ENCODE data around the gene DDOST.

DDOST gene

DNA sequence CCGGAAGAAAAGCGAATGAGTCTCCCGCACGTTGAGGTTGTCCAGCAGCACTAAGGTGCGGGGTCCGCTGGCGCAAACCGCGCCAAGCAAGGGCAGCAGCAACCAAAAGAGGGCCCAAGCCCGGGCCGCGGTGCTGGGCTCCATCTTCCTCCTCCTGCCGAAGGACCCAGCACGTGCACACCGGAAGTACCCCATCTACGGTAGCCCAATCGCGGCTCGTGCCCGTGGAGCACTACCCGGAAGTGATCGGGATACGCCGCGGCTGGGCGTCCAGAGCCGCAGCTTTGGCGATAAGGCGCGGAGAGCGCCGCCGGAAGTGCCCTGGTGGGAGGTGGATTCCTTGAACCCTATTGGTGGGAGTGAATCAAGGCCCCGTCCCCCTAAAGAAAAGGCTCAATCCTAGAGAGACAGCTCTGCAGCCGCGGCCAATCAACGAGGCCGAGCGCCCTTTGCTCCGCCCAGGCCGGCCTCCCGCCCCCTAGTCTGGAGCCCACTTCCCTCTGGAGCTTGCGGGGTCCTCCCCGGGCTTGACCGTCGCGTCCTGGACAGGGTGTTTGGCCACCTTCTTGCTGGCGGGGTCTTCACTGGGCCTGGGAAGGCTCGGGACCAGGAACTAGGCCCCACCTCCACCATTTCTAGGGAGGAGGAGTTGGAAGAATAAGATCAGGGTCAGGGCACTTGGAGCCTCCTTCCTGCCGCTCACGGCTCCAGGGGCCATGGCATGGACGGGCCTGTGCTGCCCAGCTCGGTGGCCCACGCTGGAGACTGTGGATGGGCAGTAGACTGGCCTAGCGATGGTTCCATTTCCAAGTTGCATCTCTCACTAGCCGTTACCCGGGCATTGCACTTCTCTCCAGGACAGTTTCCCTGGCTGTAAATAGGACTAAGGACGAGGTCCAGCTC lies at the start of gene DDOST:
Gene DDOST (minus strand): TSS at position 163 of the 903 bp plus-strand sequence. CDS start 19 bp downstream, at position 144.
- peak; percentile 89 to 92 for DNase-seq

DNA sequence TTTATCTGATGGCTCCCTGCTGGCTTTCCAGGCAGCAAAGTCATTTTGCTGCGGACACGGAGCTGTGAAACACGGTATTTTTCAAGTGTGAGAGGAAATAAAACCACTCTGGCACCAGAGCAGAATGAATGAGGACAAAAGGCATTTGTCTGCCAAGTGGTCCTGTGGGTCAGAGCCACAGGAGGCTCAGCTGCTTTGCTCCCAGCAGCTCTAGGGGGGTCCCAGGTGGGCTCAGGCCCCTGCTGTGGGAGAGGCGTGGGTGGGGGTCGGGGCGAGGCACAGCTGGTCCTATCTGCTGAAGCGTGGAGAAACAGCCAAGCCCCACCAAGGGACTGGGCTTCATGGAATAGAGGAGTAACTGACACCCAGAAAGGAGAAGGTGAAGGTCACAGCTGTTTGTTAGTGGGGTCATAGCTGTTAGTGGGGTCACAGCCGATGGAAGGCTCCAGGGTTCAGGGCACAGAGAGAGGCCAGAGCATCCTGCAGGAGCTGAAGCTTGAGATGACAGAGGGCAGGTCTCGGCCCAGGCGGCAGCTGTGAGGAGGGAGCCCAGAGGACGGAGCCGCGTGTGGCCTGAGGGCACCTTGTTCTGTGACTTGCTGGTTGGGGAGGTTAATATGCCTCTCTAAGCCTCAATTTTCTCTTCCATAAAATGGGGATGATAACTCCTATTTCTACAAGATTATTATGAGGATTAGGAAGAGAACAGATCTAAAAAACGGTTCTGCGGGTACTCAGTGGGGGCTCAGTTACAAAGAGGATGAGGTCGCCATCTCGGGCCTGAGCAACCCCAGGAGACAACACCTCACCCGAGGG lies 49.5 kb upstream of the DDOST start:
- no peak for DNase-seq

DNA sequence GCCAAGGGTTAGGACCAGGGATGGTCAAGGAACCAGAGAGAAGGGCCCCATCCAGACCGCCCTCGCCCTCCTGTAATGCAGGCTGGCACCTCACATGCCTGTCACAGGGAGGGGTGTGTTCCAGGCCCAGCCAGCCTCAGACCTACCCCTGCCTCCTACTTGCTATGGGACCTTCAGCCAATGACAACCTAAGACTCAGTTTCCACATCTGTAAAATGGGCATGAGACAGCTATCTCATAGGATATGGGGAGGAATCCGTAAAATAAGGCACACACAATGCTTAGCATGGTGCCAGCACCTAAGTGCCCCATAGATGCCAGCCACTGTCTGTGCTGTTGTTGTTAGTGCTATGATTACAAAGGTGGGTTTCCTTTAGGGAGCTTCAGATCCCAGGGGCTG lies 48.7 kb upstream of the DDOST start:
- DNase-seq = no peak

GRCh38 chr1:20708891-20709290 lies 47.7 kb upstream of the DDOST start:
- no peak for DNase-seq

DNA sequence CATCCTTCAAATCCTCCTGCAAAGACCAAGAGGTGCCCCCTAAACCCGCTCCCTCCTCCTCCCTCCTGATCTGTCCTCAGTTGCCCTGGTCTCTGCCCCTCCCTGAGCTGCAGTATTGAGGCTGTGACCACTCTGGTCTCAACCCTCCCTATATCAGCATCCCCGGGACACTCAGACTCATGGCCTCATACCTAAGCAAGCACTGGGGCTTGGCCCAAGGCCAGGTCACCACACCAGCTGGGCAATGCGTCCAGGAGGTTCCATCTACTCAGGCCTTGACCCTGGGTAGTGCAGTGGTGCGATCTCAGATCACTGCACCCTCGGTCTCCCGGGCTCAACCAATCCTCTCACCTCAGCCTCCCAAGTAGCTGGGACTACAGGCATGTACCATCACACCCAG lies 46.9 kb upstream of the DDOST start:
- DNase-seq = no peak

DNA sequence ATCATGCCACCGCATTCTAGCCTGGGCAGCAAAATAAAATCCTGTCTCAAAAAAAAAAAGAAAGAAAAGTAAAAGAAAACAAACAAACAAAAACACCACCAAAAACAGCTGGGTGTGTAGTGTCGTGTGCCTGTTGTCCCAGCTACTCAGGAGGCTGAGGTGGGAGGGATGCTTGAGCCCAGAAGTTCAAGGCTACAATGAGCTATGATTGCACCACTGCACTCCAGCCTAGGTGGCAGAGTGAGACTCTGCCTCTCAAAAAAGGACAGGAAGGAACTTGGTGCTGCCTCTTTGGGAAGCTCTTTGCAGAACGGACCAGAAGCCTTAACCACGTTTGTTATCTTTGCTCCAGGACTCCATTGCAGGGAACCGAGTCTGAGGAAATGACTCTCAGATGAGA lies 45.7 kb upstream of the DDOST start:
- DNase-seq = no peak

GRCh38 chr1:20705203-20705755 lies 44.1 kb upstream of the DDOST start:
- DNase-seq = no peak

DNA sequence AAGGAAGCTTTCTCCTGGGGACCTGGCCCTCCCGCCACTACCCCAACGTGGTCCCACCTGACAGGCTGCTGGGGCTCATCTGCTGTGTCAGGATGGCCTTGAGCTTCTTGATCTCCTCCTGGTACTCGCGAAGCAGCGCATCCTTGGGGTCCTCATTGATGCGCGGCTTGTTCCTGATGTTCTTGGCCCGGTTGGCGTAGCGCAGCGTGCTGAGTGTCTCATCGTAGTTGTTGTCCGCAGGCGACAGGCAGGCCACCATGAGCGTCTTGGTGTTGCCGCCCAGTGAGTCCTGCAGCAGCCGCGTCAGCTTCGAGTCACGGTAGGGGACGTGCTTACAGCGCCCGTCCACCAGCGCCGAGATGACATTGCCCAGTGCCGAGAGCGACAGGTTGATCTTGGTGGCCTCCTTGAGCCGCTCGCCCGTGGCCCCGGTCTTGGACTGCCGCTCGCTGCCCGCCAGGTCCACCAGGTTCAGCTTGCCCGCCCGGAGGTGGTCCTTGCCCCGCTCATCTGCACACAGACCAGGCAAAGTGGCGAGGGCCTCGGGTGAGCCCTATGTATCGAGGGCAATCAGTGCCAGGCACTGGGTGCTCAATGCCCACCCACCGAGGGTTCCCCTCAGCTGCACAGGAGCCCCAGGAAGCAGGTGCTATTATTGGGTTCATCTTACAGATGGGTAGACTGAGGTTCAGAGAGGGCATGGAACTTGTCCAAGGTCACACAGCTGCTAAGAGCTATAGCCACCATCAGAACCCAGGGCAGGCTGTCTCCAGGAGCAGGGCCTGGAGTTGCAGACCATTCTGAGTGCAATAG lies 43.4 kb upstream of the DDOST start:
- DNase-seq = no peak

GRCh38 chr1:20703124-20703756 lies 42.1 kb upstream of the DDOST start:
- DNase-seq = no peak

DNA sequence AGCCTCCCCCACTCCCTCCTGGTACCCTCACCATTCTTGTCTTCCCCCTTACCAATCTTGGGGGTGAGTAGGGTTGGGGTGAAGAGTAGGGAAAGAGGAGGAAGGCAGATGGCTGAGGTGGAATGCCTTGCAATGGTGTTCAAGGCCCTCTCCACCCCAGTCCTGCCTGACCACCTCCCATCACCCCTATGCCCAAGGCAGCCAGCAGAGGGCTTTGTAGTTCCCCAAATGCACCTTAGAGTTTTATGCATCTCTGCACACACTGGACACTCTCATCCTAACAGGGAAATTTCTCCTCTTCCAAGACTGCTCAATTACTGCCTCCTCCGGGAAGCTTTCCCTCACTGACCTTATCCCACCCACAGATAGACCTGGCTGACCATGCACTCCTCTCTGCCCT lies 41.2 kb upstream of the DDOST start:
- DNase-seq = no peak

- DNase-seq = no peak
Measured at GRCh38 chr1:20701847-20702246, 40.7 kb upstream of the DDOST start.

DNA sequence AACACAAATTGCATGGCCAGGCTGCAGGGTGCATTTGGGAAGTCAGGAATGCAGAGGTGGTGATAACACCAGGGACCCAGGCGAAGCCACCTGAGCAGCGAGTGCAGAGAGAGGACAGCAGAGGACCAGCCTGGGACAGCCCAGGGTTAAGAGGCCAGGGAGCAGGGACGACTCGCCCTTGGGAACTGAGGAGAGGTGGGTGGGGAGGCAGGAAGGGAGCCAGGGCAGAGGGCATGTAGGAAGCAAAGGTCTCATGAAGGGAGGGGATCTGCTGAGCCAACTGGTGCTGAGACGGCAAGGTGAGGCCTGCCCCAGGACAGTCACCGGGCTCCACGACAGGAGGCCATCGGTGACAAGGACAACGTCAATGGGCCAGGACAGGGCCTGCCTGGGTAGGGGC lies 40.3 kb upstream of the DDOST start:
- DNase-seq = no peak

GRCh38 chr1:20700636-20701215 lies 39.6 kb upstream of the DDOST start:
- DNase-seq = no peak

- DNase-seq = no peak
Measured at GRCh38 chr1:20699558-20699957, 38.4 kb upstream of the DDOST start.

DNA sequence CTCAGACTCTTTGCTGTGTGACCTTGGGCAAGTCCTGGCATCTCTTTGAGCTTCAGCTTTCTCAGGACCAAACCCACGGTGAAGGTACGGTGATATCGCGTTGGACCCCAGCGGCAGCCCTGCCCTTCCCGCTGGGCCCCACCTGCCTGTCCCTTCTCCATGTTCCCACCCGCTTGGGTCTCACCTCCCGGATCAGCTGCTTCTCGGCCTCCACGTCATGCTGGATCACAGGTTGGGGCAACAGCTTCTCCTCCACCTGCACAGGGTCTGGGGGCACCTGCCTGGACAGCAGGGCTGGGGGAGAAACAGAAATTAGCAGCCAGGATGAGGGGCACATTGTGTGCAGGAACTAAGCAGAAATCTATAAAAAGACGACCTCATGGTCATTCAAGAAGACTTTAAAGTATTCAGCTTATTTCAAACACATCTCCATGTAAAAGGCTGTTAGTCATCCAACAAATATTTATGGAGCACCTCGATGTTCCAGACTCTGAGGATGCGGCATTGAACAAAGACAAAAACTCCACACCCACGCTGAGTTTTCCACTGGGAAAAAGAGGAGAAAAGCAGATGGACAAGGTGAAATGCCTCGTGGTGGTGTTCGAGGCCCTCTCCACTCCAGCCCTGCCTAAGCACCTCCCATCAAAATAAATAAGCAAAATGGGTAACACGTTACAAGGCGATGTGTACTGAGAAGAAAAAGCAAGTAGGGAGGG lies 37.2 kb upstream of the DDOST start:
- DNase-seq = no peak

DNA sequence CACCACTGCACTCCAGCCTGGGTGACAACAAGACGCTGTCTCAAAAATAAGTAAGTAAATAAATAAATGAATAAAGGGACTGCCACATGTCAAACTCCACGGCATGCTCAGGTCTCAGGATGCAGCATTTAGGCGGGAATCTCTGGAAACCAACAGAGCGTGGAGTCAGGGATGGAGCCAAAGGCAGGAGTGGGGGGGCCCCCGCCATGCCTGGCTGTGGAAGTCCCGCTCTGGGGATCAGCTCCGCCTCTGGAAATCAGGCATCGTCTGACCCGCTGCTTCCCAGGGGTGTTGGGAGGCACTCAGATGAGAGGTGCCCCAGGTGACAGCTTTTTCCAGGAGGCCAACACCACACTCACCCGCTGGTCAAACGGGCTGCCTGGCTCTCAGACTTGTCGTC lies 36.4 kb upstream of the DDOST start:
- DNase-seq = no peak

- peak; percentile 59 to 62 for DNase-seq
Measured at GRCh38 chr1:20696397-20697333, 35.5 kb upstream of the DDOST start.

DNA sequence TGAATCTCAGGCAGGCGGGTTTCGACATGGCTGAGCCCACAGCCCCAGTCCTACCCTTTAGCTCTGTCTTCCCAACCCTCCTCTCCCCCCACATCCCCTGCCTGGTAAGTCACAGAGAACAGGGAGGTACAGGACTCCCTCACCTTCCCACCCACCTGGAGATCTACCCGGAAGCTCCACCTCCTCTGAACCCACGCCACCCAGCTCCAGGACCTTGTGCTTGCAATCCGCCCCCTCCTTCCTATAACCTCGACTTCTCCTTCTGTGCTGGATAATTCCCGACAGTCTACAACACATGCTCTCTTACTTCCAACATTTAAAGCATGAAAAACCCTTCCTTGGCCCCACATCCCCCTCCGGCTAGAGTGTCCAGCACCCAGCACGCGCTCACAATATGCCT lies 34.3 kb upstream of the DDOST start:
- DNase-seq = no peak

DNA sequence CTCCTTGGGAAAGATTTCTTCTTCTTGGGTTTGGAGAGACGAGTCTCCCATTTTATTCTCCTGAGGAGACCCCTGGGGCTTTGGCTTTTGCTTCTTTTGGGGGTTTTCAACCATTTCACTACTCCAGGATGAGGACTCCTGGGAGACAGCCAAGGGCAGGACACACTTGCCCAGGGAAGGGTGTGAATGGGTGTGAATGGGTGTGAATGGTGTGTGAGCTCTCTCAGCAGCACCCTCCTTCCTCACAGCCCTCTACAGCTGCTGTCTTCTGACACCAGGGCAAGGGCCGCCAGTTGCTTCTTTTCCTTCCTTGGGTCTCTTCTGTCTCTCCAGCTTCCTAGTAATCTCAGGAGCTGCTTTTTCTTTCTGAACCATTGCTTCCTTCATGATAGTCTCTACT lies 32.5 kb upstream of the DDOST start:
- no peak for DNase-seq

DNA sequence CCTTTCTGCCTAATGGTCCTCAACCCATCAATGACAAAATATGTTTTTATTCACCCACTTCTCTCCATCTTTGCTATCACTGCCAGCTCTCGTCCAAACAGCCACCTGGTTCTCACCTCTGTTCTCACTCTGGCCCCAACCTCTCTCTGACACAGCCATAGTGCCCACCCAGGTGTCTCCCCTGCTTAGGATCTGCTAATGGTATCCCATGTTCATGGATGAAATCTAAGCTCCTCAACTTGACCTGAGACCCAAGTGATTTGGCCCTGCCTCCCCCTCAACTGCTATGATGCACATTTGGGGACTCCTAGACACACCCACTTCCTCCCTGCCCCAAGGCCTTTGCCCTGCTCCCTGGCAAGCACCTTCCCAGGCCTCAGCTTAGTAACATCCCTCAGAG lies 30.7 kb upstream of the DDOST start:
- DNase-seq = no peak
